Neuron (in vitro differentiated cells): ENCODE data around the gene SYNDIG1.
"Not testable (repeated sequence)": the region's sequence is repeated elsewhere in the genome, so short reads cannot be mapped to it uniquely, and the experiment has no call there.

Experiments
- H2AFZ ChIP-seq: one replicate; pipeline ENCODE4 v1.6.1; 2013; ENCODE audit warnings: low read depth, mild to moderate bottlenecking, inconsistent platforms, low read length, moderate library complexity
- H3K27me3 ChIP-seq: one replicate; pipeline ENCODE4 v1.6.1; 2013; ENCODE audit warnings: low read length; ENCODE audit not compliant: insufficient read depth
- H3K36me3 ChIP-seq: one replicate; pipeline ENCODE4 v1.6.1; 2013; ENCODE audit warnings: low read length; ENCODE audit not compliant: insufficient read depth
- H3K4me1 ChIP-seq: one replicate; pipeline ENCODE4 v1.6.1; 2013; ENCODE audit warnings: low read length; ENCODE audit not compliant: insufficient read depth
- H3K4me3 ChIP-seq: 2 replicates; pipeline ENCODE4 v1.5.1; 2013; ENCODE audit warnings: mild to moderate bottlenecking, low read length, moderate library complexity
- H3K9me3 ChIP-seq: one replicate; pipeline ENCODE4 v1.6.1; 2013; ENCODE audit warnings: low read length

The SYNDIG1 gene

GRCh38 chr20:24507182-24507853, 37.9 kb downstream of the SYNDIG1 start:
- no peak overlapping the region for H3K4me3 ChIP-seq
- H3K9me3 ChIP-seq, result no peaks in the 10 kb centered on the region
- H3K27me3 ChIP-seq, result no peaks in the 10 kb centered on the region
- no peak overlapping the region for H2AFZ ChIP-seq
- H3K4me1 ChIP-seq, result peaks cover 10% of the 10 kb centered on the region
- H3K36me3 ChIP-seq, result no peaks in the 10 kb centered on the region

- H3K27me3 ChIP-seq, H3K4me3 ChIP-seq, H3K4me1 ChIP-seq: not testable (repeated sequence)
Measured at GRCh38 chr20:24512441-24512840, 43.0 kb downstream of the SYNDIG1 start.

GRCh38 chr20:24518515-24518914, 49.1 kb downstream of the SYNDIG1 start:
- H2AFZ ChIP-seq, result no peak overlapping the region
- no peaks in the 10 kb centered on the region for H3K36me3 ChIP-seq
- H3K4me1 ChIP-seq, result no peaks in the 10 kb centered on the region
- H3K9me3 ChIP-seq, result no peaks in the 10 kb centered on the region
- no peaks in the 10 kb centered on the region for H3K27me3 ChIP-seq
- H3K4me3 ChIP-seq, result no peak overlapping the region

More at GRCh38 chr20:24512441-24512840, 43.0 kb downstream of the SYNDIG1 start:
- not testable (repeated sequence) for H2AFZ ChIP-seq, H3K9me3 ChIP-seq, H3K36me3 ChIP-seq

- Histone ChIP-seq H3K4me3 (no peak overlapping the region), H3K4me1 (no peaks in the 10 kb centered on the region), H3K9me3 (no peaks in the 10 kb centered on the region), H2AFZ (no peak overlapping the region), H3K36me3 (no peaks in the 10 kb centered on the region), H3K27me3 (no peaks in the 10 kb centered on the region)
Measured at GRCh38 chr20:24519476-24519875, 50.0 kb downstream of the SYNDIG1 start.

- H3K36me3 ChIP-seq, result no peaks in the 10 kb centered on the region
- no peaks in the 10 kb centered on the region for H3K9me3 ChIP-seq
- H2AFZ ChIP-seq, result no peak overlapping the region
- H3K27me3 ChIP-seq, result no peaks in the 10 kb centered on the region
- H3K4me3 ChIP-seq, result no peak overlapping the region
- H3K4me1 ChIP-seq, result no peaks in the 10 kb centered on the region
Measured at GRCh38 chr20:24521032-24521431, 51.6 kb downstream of the SYNDIG1 start.

- Histone ChIP-seq H3K27me3 (no peaks in the 10 kb centered on the region), H2AFZ (no peak overlapping the region), H3K9me3 (no peaks in the 10 kb centered on the region), H3K4me3 (no peak overlapping the region), H3K36me3 (no peaks in the 10 kb centered on the region), H3K4me1 (no peaks in the 10 kb centered on the region)
Measured at GRCh38 chr20:24522452-24523330, 53.3 kb downstream of the SYNDIG1 start.

GRCh38 chr20:24523661-24524060, 54.2 kb downstream of the SYNDIG1 start:
- H3K4me3 ChIP-seq, result no peak overlapping the region
- no peaks in the 10 kb centered on the region for H3K36me3 ChIP-seq
- no peak overlapping the region for H2AFZ ChIP-seq
- H3K4me1 ChIP-seq, result no peaks in the 10 kb centered on the region
- H3K9me3 ChIP-seq, result no peaks in the 10 kb centered on the region
- H3K27me3 ChIP-seq, result no peaks in the 10 kb centered on the region

- H3K4me3 ChIP-seq, result no peak overlapping the region
- H2AFZ ChIP-seq, result no peak overlapping the region
- H3K27me3 ChIP-seq, result no peaks in the 10 kb centered on the region
- H3K9me3 ChIP-seq, result no peaks in the 10 kb centered on the region
- H3K4me1 ChIP-seq, result no peaks in the 10 kb centered on the region
- no peaks in the 10 kb centered on the region for H3K36me3 ChIP-seq
Measured at GRCh38 chr20:24528583-24529368, 59.3 kb downstream of the SYNDIG1 start.

GRCh38 chr20:24529369-24529719, 59.9 kb downstream of the SYNDIG1 start:
- H3K36me3 ChIP-seq, result no peaks in the 10 kb centered on the region
- no peaks in the 10 kb centered on the region for H3K27me3 ChIP-seq
- no peak overlapping the region for H3K4me3 ChIP-seq
- no peak overlapping the region for H2AFZ ChIP-seq
- no peaks in the 10 kb centered on the region for H3K9me3 ChIP-seq
- no peaks in the 10 kb centered on the region for H3K4me1 ChIP-seq

GRCh38 chr20:24530131-24530680, 60.8 kb downstream of the SYNDIG1 start:
- no peak overlapping the region for H3K4me3 ChIP-seq
- no peaks in the 10 kb centered on the region for H3K27me3 ChIP-seq
- no peaks in the 10 kb centered on the region for H3K4me1 ChIP-seq
- H3K36me3 ChIP-seq, result no peaks in the 10 kb centered on the region
- no peaks in the 10 kb centered on the region for H3K9me3 ChIP-seq
- H2AFZ ChIP-seq, result no peak overlapping the region

- H3K9me3 ChIP-seq, result no peaks in the 10 kb centered on the region
- H3K27me3 ChIP-seq, result no peaks in the 10 kb centered on the region
- no peak overlapping the region for H3K4me3 ChIP-seq
- H3K4me1 ChIP-seq, result no peaks in the 10 kb centered on the region
- no peak overlapping the region for H2AFZ ChIP-seq
- H3K36me3 ChIP-seq, result no peaks in the 10 kb centered on the region
Measured at GRCh38 chr20:24531202-24531601, 61.8 kb downstream of the SYNDIG1 start.

GRCh38 chr20:24531631-24532419, 62.4 kb downstream of the SYNDIG1 start:
- H3K4me3 ChIP-seq, result no peak overlapping the region
- H3K27me3 ChIP-seq, result no peaks in the 10 kb centered on the region
- no peak overlapping the region for H2AFZ ChIP-seq
- H3K4me1 ChIP-seq, result no peaks in the 10 kb centered on the region
- no peaks in the 10 kb centered on the region for H3K9me3 ChIP-seq
- no peaks in the 10 kb centered on the region for H3K36me3 ChIP-seq
